Activated naive CD8-positive, alpha-beta T cell treated with anti-CD3 and anti-CD28 coated beads for 36 hours (primary cell): ENCODE results near the gene HTR4. TPM values are rescaled to one million over a fixed set of nuclear protein-coding genes. Genes with fewer than 3 reads are reported as not detected.
"Not testable (repeated sequence)": the region's sequence is repeated elsewhere in the genome, so short reads cannot be mapped to it uniquely, and the experiment has no call there.

Experiments used
- DNase-seq: peaks from one replicate; pipeline ENCODE4 v3.0.0; 2021
- H3K27ac Mint-ChIP-seq: one replicate; pipeline ENCODE4 v1.8.0; 2022; ENCODE audit warnings: mild to moderate bottlenecking, moderate library complexity, mixed read lengths
- H3K27me3 Mint-ChIP-seq: one replicate; pipeline ENCODE4 v1.8.0; 2022; ENCODE audit warnings: mild to moderate bottlenecking, mixed read lengths
- H3K36me3 Mint-ChIP-seq: one replicate; pipeline ENCODE4 v1.8.0; 2021; ENCODE audit warnings: mild to moderate bottlenecking, mixed read lengths
- H3K4me1 Mint-ChIP-seq: one replicate; pipeline ENCODE4 v1.8.0; 2021; ENCODE audit warnings: mixed read lengths
- H3K4me3 Mint-ChIP-seq: one replicate; pipeline ENCODE4 v1.8.0; 2022; ENCODE audit warnings: mild to moderate bottlenecking, moderate library complexity, mixed read lengths
- H3K9me3 Mint-ChIP-seq: one replicate; pipeline ENCODE4 v1.8.0; 2022; ENCODE audit warnings: mixed read lengths
- total RNA-seq, 2 experiments: library from RNA; stranded (reverse); gene quantifications; one replicate each; pipeline ENCODE4 v1.2.3, GENCODE V29; 2021

The HTR4 gene
- total RNA-seq, 2 experiments from 2014 or later: not detected

DNA sequence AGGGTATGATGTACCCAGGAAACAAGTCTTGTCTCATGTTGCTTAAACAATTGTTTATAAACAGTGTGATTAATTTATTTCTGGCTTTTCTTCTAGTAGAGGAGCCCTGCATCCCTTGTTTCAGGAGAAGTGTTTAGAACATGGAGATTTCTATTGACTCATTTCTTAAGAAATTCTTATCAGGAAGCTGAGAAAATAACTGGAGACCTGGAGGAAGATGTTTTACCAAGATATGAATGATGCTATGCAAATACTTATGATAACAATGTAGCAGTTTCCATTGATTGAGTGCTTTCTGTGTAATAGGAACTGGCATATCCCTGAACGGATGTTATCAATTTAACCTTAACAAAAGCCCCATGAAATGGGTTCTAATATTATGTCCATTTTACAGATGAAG is 162.0 kb downstream of the HTR4 start:
- no peaks in the 10 kb centered on the region for H3K36me3 Mint-ChIP-seq
- DNase-seq: no peak
- no peaks in the 10 kb centered on the region for H3K4me1 Mint-ChIP-seq
- no peak overlapping the region for H3K4me3 Mint-ChIP-seq
- H3K27me3 Mint-ChIP-seq: peaks cover 29% of the 10 kb centered on the region
- H3K27ac Mint-ChIP-seq: no peak overlapping the region
- no peaks in the 10 kb centered on the region for H3K9me3 Mint-ChIP-seq

DNA sequence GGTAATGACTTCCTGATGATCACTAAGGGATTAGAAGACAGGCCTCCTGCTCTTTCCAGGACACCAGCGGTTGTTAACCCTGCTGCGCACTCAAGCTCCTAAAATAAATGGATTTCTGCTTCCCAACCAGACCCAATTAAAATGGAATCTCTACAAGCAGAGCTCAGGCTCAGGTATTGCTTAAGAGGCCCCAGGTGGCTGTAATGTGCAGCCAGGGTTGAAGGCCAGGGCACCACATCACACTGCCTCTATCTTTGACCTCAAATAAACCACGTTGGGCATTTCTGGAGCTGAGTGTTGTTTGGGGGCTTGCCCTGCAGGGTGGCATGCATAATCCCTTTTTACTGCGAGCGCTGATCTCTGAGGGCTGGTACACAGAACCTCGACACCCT is 162.5 kb downstream of the HTR4 start:
- Mint-ChIP-seq H3K4me3 (no peak overlapping the region), H3K27me3 (peaks cover 31% of the 10 kb centered on the region), H3K4me1 (no peaks in the 10 kb centered on the region), H3K9me3 (no peaks in the 10 kb centered on the region), H3K27ac (no peak overlapping the region), H3K36me3 (no peaks in the 10 kb centered on the region)
- no peak for DNase-seq

- no peak overlapping the region for H3K27ac Mint-ChIP-seq
- DNase-seq: no peak
- H3K36me3 Mint-ChIP-seq: no peaks in the 10 kb centered on the region
- H3K27me3 Mint-ChIP-seq: peaks cover 37% of the 10 kb centered on the region
- H3K4me1 Mint-ChIP-seq: no peaks in the 10 kb centered on the region
- H3K9me3 Mint-ChIP-seq: no peaks in the 10 kb centered on the region
- H3K4me3 Mint-ChIP-seq: no peak overlapping the region
Measured at GRCh38 chr5:148491015-148491792, 163.1 kb downstream of the HTR4 start.

GRCh38 chr5:148488757-148489156 is 165.6 kb downstream of the HTR4 start:
- Mint-ChIP-seq H3K36me3 (no peaks in the 10 kb centered on the region), H3K4me3 (no peak overlapping the region), H3K27ac (no peak overlapping the region), H3K9me3 (no peaks in the 10 kb centered on the region), H3K4me1 (no peaks in the 10 kb centered on the region), H3K27me3 (peaks cover 45% of the 10 kb centered on the region)
- no peak for DNase-seq

DNA sequence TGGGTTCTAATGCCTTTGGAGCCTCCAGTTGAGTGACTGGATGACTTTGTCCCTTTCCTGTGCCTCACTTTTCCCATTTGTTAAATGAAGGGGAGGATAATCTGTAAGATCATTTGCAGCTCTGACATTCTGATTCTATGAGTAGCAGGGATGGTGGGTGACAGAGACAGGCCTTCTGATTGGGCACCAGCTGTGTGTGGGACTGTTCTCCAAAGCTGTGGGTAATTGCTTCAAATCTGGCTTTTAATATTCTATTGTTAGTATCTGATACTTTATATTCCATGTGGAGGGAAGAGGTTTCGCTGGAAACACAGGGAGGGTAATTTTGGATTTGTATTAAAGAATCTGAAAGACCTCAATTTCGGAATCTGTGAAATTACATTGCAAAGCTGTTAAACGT is 167.9 kb downstream of the HTR4 start:
- no peaks in the 10 kb centered on the region for H3K36me3 Mint-ChIP-seq
- peaks cover 55% of the 10 kb centered on the region for H3K27me3 Mint-ChIP-seq
- no peaks in the 10 kb centered on the region for H3K9me3 Mint-ChIP-seq
- peaks cover 2% of the 10 kb centered on the region for H3K4me1 Mint-ChIP-seq
- no peak overlapping the region for H3K27ac Mint-ChIP-seq
- no peak overlapping the region for H3K4me3 Mint-ChIP-seq
- DNase-seq: no peak

GRCh38 chr5:148484651-148485050 is 169.7 kb downstream of the HTR4 start:
- Mint-ChIP-seq H3K36me3 (no peaks in the 10 kb centered on the region), H3K27ac (no peak overlapping the region), H3K27me3 (peaks cover 49% of the 10 kb centered on the region), H3K4me1 (peaks cover 2% of the 10 kb centered on the region), H3K4me3 (no peak overlapping the region), H3K9me3 (no peaks in the 10 kb centered on the region)
- no peak for DNase-seq

DNA sequence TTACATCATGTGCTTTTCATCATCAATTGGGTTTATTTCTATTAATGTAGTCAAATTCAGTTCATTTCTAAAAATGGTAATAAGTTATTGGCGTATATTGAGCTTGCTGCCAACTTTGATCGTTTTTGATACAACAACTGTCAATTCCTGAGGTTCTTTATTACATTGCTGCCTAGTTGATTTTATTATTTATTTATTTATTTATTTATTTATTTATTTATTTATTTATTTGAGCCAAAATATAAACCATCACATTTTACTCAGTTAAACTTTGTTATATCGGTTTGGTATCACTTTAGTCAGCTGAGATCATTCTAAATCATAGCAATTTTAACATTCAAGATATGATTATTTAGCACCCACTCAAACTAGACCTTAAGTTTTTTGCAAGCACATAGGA is 170.6 kb downstream of the HTR4 start:
- no peak for DNase-seq
- Mint-ChIP-seq H3K4me3 (no peak overlapping the region), H3K27me3 (peaks cover 44% of the 10 kb centered on the region), H3K9me3 (no peaks in the 10 kb centered on the region), H3K36me3 (no peaks in the 10 kb centered on the region), H3K27ac (no peak overlapping the region), H3K4me1 (peaks cover 2% of the 10 kb centered on the region)

DNA sequence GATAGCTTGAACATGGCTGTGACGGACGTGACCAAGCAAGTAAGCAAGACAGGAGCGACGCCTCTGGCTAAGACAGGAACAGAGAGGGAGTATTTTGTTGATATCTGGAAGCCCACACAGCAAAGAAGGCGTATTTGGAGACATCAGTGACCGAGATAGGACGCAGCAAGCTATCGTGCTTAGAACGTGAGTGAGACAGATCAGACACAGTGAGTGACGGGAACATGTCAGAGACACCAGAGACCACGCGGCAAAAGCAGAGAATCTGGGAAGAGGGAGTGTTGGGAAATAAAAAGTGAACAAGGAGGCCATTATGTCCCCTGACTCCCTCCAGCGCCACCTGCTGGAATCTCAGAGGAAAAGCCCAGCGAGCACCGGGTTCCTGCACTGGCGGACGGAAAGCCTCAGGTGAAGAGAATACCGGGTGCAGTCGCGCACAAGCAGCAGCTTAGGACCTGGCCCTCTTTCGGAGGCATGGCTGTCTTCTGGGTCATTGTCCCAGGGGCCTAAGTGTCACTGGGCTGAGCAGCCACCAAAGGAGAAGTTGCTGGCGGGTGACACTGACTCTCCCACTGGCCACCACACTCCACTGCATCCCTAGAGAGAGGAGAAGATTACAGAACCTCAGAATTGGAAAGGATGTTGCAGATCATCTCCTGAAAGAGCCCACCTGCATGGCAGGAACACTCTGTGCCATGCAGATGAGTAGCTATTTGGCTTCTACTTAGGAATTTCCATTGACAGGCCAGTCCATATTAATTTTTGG is 171.4 kb downstream of the HTR4 start:
- peak overlapping the region; percentile 47 for H3K4me3 Mint-ChIP-seq
- H3K9me3 Mint-ChIP-seq: no peaks in the 10 kb centered on the region
- no peaks in the 10 kb centered on the region for H3K36me3 Mint-ChIP-seq
- H3K27ac Mint-ChIP-seq: no peak overlapping the region
- peaks cover 42% of the 10 kb centered on the region for H3K27me3 Mint-ChIP-seq
- DNase-seq: peak; percentile 59
- peaks cover 2% of the 10 kb centered on the region for H3K4me1 Mint-ChIP-seq

- Mint-ChIP-seq H3K27me3 (peaks cover 37% of the 10 kb centered on the region), H3K9me3 (no peaks in the 10 kb centered on the region), H3K4me3 (no peak overlapping the region), H3K4me1 (peaks cover 2% of the 10 kb centered on the region), H3K36me3 (no peaks in the 10 kb centered on the region), H3K27ac (no peak overlapping the region)
- DNase-seq: no peak
Measured at GRCh38 chr5:148482196-148482595, 172.1 kb downstream of the HTR4 start.

DNA sequence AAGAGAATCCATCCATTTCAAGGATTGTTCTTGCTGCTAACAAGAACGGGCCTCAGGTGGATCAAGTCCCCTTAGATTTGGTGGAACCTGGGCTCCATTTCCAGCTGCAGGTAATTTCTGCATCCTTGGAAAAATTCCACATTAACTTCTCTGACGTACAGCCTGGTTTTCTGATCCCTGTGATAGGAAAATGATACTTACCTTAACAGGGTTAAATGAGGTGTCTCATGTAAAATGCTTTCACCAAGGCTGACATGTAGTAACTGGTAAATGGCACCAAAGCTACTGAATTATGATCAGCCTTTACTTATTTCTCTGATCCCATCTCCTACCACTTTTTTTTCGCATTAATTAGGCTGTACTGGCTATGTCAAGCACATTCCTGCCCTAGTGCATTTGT is 176.9 kb downstream of the HTR4 start:
- Mint-ChIP-seq H3K27me3 (peaks cover 9% of the 10 kb centered on the region), H3K9me3 (no peaks in the 10 kb centered on the region), H3K36me3 (no peaks in the 10 kb centered on the region), H3K4me1 (no peaks in the 10 kb centered on the region), H3K27ac (no peak overlapping the region), H3K4me3 (no peak overlapping the region)
- no peak for DNase-seq

DNA sequence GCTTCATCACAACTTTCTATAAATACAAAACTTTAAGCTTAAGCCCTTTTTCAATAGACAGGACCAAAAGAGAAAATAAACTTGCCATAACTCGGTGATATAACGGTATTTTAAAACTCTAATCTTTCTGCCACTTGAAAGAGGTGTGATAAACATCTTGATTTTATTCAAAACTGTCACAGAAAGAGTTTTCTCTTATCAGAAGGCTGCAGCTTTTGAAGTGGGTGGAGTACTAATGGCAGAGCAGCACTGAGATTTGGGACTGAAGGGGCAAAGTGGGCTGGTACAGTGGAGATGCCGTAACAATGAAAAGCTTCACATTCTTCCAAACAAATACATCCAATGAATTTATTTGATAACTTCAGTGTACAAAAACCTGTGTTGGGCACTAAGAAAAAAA is 178.0 kb downstream of the HTR4 start:
- no peaks in the 10 kb centered on the region for H3K36me3 Mint-ChIP-seq
- peaks cover 4% of the 10 kb centered on the region for H3K27me3 Mint-ChIP-seq
- H3K27ac Mint-ChIP-seq: no peak overlapping the region
- no peaks in the 10 kb centered on the region for H3K4me1 Mint-ChIP-seq
- no peaks in the 10 kb centered on the region for H3K9me3 Mint-ChIP-seq
- H3K4me3 Mint-ChIP-seq: no peak overlapping the region
- no peak for DNase-seq

- H3K27me3 Mint-ChIP-seq: peaks cover 4% of the 10 kb centered on the region
- no peak overlapping the region for H3K4me3 Mint-ChIP-seq
- H3K36me3 Mint-ChIP-seq: no peaks in the 10 kb centered on the region
- no peak for DNase-seq
- H3K27ac Mint-ChIP-seq: no peak overlapping the region
- H3K4me1 Mint-ChIP-seq: no peaks in the 10 kb centered on the region
- H3K9me3 Mint-ChIP-seq: no peaks in the 10 kb centered on the region
Measured at GRCh38 chr5:148474025-148474511, 180.3 kb downstream of the HTR4 start.

- H3K4me1 Mint-ChIP-seq: no peaks in the 10 kb centered on the region
- H3K4me3 Mint-ChIP-seq: no peak overlapping the region
- H3K36me3 Mint-ChIP-seq: no peaks in the 10 kb centered on the region
- no peak for DNase-seq
- no peaks in the 10 kb centered on the region for H3K9me3 Mint-ChIP-seq
- H3K27ac Mint-ChIP-seq: no peak overlapping the region
- no peaks in the 10 kb centered on the region for H3K27me3 Mint-ChIP-seq
Measured at GRCh38 chr5:148471379-148471778, 182.9 kb downstream of the HTR4 start.

GRCh38 chr5:148469501-148469935 is 184.8 kb downstream of the HTR4 start:
- no peaks in the 10 kb centered on the region for H3K9me3 Mint-ChIP-seq
- no peak overlapping the region for H3K4me3 Mint-ChIP-seq
- peaks cover 5% of the 10 kb centered on the region for H3K27me3 Mint-ChIP-seq
- H3K27ac Mint-ChIP-seq: no peak overlapping the region
- DNase-seq: no peak
- H3K36me3 Mint-ChIP-seq: no peaks in the 10 kb centered on the region
- H3K4me1 Mint-ChIP-seq: no peaks in the 10 kb centered on the region

- DNase-seq, H3K9me3 Mint-ChIP-seq, H3K27ac Mint-ChIP-seq, H3K4me3 Mint-ChIP-seq, H3K4me1 Mint-ChIP-seq, H3K27me3 Mint-ChIP-seq, H3K36me3 Mint-ChIP-seq: not testable (repeated sequence)
Measured at GRCh38 chr5:148468746-148469145, 185.6 kb downstream of the HTR4 start.

DNA sequence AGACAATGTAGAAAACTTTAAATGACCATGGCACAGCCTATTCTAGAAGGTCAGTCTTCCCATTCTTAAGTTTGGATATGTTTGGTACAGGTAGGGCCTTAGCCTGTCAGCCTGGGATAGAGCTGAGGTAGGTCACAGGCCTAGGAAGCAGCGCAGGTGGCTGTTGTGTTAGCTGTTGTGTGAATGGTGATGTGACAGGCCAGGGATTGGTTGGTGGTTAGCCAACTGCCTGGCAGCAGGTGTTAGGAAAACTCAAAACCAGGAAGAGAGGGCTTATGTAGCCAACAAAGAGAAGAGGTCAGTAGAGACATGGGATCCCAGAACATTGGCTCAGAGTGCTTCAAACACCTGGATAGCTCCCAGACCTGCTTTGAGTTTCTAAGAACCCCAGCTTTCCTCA is 186.4 kb downstream of the HTR4 start:
- Mint-ChIP-seq H3K4me3 (no peak overlapping the region), H3K4me1 (no peaks in the 10 kb centered on the region), H3K36me3 (no peaks in the 10 kb centered on the region), H3K9me3 (no peaks in the 10 kb centered on the region), H3K27ac (no peak overlapping the region), H3K27me3 (peaks cover 5% of the 10 kb centered on the region)
- no peak for DNase-seq
